Measurements from ENCODE around the gene PRKCA.
"Not testable (repeated sequence)": the region's sequence is repeated elsewhere in the genome, so short reads cannot be mapped to it uniquely, and the experiment has no call there.

PRKCA gene

GRCh38 chr17:66698270-66698669 lies 395.9 kb downstream of the PRKCA start:
- DNase-seq = no peak

- DNase-seq = no peak
Observed at GRCh38 chr17:66701462-66701861, 399.0 kb downstream of the PRKCA start.

- DNase-seq = no peak
Observed at GRCh38 chr17:66702106-66702936, 399.9 kb downstream of the PRKCA start.

- no peak for DNase-seq
Observed at GRCh38 chr17:66704858-66705520, 402.6 kb downstream of the PRKCA start.

- no peak for DNase-seq
Observed at GRCh38 chr17:66706851-66707450, 404.5 kb downstream of the PRKCA start.

DNA sequence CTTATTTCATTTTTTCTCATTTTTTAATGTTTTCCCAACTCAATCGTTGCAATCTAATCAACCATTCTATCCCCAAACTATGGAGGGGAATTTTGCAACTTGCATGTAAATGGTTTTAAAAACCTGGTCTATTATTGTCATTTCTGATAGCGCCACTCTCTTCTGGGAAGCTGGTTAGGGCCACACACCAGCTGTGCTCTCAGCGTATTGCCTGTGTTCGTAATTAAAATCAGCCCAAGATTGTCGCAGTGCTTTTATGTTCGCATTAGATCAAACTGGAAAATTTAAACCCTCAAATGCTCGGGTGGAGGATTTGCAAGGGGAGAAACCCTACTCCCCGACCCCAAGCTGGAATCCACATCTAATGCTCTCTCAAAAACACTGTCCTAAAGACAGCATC lies 409.0 kb downstream of the PRKCA start:
- no peak for DNase-seq

GRCh38 chr17:66711881-66712321 lies 409.5 kb downstream of the PRKCA start:
- no peak for DNase-seq

DNA sequence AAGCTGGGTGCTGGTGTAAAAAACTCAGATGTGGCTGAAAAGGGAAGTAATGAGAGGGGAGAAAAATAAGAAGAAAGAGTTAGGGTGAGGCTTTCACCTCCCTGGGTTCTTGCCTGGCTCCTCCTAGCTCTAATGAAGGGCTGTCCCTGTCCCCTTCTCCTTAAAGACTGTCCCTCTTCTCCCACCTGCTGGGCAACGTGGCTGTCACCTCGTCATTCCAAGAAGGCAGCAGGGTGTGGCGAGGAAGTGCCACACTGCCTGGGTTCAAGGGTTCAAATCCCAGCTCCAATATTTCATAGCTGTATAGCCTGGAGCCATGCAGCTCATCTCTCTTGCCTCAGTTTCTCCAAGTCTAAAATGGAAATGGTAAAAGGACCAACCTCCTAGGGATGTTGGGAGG lies 410.0 kb downstream of the PRKCA start:
- no peak for DNase-seq

GRCh38 chr17:66713021-66713532 lies 410.7 kb downstream of the PRKCA start:
- not testable (repeated sequence) for DNase-seq

DNA sequence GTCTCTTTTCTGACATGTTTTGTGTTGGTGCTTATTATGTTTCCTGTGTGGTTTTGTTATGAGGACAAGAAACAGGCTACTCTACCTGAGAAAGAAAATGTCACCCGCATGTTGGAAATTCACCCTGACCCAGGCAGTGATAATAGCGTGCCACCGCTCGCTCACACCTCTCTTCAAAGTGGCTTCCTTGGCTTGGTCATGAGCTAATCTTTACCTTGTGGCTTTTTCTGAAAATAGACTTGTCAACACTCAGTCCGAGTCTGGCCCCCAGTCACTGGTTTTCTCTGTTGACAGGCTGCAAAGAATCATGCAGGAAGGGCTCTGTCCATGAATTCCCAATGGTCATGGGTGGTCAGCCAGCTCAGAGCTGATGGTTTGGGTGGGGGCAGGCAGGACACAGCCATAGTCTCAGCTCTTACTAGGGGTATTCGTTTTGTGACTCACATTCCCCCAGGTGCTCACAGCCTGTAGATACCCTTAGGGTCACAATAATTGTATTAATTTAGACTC lies 411.2 kb downstream of the PRKCA start:
- DNase-seq = no peak

GRCh38 chr17:66714046-66715023 lies 411.9 kb downstream of the PRKCA start:
- no peak for DNase-seq

DNA sequence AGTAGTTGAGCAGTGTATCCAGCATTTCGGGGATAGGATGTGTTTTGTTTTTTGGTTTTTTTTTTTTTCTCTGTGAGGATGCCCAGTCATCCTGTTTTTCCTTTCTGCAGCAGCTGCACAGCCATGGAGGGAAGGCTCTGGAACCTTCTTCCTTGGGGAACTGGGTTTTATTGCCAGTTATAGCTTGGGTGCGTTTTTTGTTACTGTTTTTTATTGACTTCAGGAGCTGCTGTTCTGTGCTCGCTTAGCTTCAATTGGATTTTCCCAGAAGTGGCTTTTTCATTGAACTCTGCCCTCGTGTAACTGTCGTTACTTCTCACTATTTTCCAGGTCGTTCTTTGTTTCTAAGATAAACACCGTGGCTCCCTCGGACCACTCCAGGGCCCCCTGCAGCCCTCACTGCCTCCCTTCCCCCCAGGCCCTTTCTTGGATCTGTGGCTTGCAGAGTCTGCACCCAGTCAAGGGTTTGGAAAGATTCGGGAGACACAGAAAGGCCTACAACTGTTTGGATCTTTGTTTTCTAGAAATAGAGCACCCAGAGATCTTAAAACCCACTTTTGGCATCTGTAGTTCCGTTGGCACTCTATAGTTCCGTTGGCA lies 412.8 kb downstream of the PRKCA start:
- no peak for DNase-seq

GRCh38 chr17:66715745-66716156 lies 413.3 kb downstream of the PRKCA start:
- DNase-seq = peak; percentile 11

- DNase-seq = no peak
Observed at GRCh38 chr17:66716236-66717026, 414.0 kb downstream of the PRKCA start.

GRCh38 chr17:66717641-66718058 lies 415.2 kb downstream of the PRKCA start:
- DNase-seq = no peak

- DNase-seq = no peak
Observed at GRCh38 chr17:66720027-66720426, 417.6 kb downstream of the PRKCA start.

DNA sequence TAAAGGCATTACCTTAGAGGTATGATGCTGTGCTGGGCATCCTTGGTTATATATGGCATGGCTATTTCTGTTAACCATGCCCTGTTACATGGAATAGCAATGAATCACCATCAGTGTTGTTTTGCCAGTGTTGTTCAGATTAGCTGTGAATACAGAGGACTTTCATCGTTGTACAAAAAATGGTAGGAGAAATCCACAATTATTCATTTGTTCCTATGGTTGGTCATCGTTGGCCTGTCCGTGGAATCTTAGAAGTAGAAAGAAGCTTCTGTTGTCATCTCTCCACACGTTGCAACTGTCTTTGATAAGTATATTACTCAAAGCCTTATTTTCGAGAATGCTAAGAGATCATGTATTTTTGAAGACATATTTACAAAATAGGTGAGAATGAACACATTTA lies 418.2 kb downstream of the PRKCA start:
- no peak for DNase-seq

DNA sequence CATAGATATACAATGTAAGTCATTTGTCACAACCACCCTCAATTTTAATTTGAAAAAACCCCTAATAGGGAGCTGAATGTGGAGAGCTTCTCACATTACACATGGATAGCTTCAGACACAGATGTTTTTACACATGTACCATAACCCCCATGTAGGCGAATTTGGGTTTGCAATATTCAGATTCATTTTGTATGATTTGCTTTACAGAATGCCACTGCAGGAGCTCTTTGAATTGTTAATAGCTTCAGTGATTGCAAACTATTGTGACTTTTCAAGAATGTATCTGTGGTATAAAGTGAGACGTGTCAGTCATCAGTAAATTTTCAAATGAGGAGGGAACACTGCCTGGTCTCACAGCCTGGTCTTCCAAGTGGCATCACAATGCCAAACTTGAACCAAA lies 419.9 kb downstream of the PRKCA start:
- DNase-seq = no peak

GRCh38 chr17:66724581-66725341 lies 422.3 kb downstream of the PRKCA start:
- no peak for DNase-seq

- not testable (repeated sequence) for DNase-seq
Observed at GRCh38 chr17:66725438-66725837, 423.0 kb downstream of the PRKCA start.

Data from GDM1 (cell line).